ENCODE data around the gene RPTOR.
"Not testable (repeated sequence)": the region's sequence is repeated elsewhere in the genome, so short reads cannot be mapped to it uniquely, and the experiment has no call there.

Gene RPTOR

GRCh38 chr17:80782536-80783427 lies 238.1 kb downstream of the RPTOR start:
- DNase-seq (ENCODE audit: low read depth in 2 of 2): no peak

DNA sequence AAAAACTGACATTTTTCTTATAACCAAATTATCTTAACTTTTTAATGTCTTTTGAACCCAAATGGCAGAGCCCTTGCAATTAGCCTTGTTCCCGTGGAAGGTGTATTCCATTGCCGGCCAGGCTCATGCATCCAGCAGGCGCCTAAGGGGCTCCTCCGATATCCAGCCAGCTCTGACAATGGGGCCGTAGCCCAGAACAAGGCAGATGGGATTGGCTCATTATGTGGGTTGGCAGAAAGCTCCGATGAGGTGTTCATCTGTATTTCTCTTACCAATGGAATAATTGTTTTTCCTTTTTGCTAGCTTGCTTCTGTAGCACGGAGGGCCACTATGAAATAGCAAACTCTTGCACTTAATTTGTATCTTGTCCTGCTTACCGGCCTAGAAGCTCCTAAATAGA lies 238.8 kb downstream of the RPTOR start:
- no peak for DNase-seq (ENCODE audit: low read depth in 2 of 2)

DNA sequence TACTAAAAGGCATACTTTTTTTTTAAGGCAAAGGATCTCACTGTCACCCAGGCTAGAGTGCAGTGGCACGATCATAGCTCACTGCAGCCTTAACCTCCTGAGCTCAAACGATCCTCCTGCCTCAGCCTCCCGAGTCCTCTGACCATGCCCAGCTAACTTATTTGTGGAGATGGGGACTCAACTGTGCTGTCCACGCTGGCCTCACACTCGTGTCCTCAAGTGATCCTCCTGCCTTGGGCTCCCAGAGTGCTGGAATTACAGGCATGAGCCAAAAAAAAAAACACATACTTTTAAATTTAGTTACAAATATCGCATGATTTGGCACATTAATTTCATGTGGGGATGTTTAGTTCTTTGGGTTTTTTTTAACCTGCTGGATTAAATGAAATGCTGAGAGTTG lies 239.3 kb downstream of the RPTOR start:
- DNase-seq (ENCODE audit: low read depth in 2 of 2): no peak

GRCh38 chr17:80785477-80786178 lies 241.0 kb downstream of the RPTOR start:
- no peak for DNase-seq (ENCODE audit: low read depth in 2 of 2)

GRCh38 chr17:80786470-80786869 lies 241.8 kb downstream of the RPTOR start:
- no peak for DNase-seq (ENCODE audit: low read depth in 2 of 2)

DNA sequence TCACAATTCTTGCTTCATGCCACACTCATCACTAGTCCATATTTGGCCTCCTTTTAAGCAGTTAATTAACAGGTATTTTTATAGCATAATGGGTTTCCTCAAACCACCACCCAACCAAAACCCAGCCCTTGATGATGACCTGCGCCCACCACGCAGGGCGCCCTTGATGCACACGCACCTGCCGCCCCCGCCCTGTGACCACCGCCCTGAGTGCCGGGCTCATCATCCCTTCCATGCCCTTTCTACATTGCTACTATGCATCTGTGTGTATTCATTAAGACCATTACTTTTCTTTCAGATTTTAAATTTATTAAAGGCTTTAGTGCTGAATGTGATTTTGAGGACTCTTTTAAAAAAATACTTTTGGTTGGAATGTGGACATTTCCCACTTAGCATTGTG lies 242.2 kb downstream of the RPTOR start:
- DNase-seq (ENCODE audit: low read depth in 2 of 2): no peak

- DNase-seq (ENCODE audit: low read depth in 2 of 2): no peak
Measured at GRCh38 chr17:80787881-80788280, 243.2 kb downstream of the RPTOR start.

DNA sequence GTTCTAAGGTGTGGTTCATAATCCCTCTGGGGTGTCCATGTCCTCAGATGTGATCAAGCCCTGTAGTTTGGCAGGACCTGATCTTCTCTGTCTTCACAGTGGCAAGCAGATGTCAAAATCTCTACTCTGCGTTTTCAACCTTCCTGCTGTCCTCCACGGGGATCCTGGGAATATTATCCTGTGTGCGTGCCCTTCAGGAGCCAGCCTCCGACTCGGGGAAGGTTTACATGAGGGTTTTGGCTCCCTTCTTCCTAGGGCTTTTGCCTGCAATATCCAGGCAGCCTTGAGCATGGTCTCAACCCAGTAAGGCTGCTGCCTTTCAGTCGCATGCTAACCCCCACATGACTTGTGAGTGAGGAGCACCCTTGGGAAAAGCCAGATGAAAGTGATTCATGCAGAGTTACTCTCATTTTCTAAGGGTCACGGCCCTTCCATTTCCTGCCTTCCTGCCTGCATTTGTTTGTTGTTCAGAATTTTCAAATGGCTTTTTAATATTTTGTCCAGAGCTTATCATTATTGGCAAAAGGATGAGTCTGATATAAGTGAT lies 244.8 kb downstream of the RPTOR start:
- DNase-seq (ENCODE audit: low read depth in 2 of 2): peak; percentile 63 to 67

DNA sequence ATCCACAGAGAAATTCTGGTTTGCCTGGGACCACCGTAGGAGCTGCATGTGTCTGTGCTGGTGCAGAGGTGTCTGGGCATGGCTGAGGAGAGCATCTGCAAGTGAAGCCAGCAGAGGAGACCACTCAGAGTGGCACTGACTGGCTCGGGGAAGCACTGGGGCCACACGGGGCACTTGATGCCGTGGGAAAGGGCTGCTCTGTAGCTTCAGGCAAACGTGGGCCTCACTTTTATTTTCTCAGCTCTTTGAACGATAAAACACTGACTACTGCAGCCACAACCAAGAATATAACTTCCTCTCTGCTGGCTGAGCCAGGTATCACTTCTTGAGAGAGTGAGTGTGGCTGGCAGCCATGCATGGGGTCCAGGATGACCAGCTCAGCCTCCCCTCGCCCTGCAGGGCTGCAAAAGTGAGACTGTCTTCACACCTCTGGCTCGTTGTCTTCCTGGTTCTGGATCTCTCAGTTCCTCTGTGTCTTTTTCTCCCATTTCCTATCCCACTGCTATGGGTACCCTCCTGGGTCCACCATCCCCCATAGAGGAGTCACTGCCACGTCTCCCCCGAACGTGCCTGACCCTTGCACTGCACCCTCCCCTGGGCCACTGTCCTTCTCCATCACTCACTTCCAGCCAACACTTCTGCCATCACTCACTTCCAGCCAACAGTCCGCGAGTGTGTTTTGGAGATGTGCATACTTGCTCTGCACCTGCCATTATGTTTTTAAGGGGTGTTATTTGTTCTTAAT lies 245.6 kb downstream of the RPTOR start:
- no peak for DNase-seq (ENCODE audit: low read depth in 2 of 2)

DNA sequence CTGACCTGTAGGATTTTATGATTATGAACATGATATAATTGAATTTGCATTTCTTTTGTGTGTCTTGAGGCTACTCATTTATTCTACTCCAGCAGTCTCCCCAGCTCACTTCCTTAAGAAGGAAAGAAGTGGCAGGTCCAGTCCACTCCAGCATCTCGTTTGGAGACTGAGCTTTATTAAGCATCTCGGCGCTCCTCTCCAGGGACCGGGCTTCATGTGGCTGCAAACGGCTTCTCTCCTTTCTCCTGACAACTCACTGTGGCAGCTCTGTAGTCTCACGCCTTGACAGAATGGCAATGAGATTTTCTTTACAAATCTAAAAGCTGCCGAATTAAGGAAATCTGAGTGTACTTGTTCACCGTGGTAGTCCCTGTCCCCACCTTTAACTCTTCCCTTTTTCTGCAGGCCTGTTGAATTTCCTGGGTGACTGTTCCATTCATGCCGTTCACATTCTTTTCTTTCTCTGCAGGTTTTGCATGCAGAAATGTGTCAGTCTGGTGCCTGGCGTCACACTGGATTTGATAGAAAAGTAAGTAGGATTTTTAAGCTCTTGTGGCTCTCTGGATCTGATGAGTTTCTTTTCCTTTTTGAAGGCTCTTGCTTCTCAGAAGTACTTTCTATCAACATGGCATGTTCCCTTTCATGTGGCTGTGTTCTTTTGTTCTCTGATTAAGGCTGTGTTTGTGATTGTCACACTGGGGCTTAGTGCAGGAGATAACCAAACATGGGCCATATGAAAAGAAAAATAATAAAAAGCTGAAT lies 246.5 kb downstream of the RPTOR start:
- no peak for DNase-seq (ENCODE audit: low read depth in 2 of 2)

- peak; percentile 52 to 64 for DNase-seq (ENCODE audit: low read depth in 2 of 2)
Measured at GRCh38 chr17:80791758-80792284, 247.2 kb downstream of the RPTOR start.

DNA sequence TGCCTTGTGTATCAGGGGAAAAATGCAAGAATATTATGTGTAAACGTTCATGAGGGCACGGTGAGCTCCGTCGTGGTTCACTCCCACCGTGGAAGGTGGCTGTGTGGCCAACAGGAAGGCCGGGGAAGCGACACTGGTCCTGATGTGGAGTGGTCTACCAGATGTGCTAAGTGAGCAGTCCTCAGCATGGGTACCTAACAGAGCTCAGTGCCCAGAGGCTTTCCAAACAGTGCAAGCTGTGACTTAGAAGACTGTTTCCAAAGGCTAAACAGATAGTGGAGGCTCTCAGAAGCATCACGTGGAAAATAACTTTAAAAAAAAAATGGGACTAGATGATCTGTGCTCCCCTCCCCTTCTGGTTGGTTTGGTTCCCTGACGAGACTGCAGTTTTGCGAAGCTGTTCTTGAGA lies 247.7 kb downstream of the RPTOR start:
- DNase-seq (ENCODE audit: low read depth in 2 of 2): no peak

DNA sequence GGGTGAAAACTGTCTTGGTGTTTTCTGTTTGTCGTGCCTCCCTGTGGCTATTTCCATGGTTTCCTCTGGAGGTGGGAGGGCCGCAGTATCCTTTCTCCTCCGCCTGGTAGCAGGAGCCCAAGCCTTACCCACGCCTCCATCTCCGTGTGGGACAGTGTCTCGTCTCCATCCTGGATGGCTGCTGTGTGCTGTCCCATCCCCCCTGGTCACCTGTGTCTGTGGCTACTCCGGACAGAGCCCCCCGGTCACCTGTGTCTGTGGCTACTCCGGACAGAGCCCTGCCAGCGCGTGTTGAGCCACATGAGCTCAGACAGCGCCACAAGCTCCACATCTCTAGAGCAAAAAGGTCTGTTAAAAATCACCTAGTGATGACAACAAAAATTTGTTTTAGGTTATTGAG lies 248.8 kb downstream of the RPTOR start:
- DNase-seq (ENCODE audit: low read depth in 2 of 2): no peak

GRCh38 chr17:80793851-80794267 lies 249.2 kb downstream of the RPTOR start:
- DNase-seq (ENCODE audit: low read depth in 2 of 2): peak in 1 of 2 experiments; percentile 31

- DNase-seq (ENCODE audit: low read depth in 2 of 2): no peak
Measured at GRCh38 chr17:80794281-80795089, 249.8 kb downstream of the RPTOR start.

- DNase-seq (ENCODE audit: low read depth in 2 of 2): no peak
Measured at GRCh38 chr17:80795090-80795580, 250.5 kb downstream of the RPTOR start.

- DNase-seq (ENCODE audit: low read depth in 2 of 2): no peak
Measured at GRCh38 chr17:80795754-80796153, 251.1 kb downstream of the RPTOR start.

GRCh38 chr17:80796430-80796861 lies 251.8 kb downstream of the RPTOR start:
- DNase-seq (ENCODE audit: low read depth in 2 of 2): no peak

DNA sequence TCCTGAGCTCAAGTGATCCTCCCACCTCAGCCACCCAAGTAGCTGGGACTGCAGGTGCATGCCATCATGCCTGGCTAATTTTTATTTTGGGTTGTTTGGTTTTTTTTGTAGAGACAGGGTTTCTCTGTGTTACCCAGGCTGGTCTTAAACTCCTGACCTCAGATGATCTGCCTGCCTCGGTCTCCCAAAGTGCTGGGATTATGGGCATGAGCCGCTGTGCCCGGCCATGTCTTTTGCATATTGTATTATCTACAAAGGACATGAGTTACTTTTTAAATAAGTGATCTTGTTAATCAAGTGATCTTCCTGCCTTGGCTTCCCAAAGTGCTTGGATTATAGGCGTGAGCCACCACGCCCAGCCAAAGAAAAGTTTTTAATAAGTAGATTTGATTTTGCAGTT lies 252.6 kb downstream of the RPTOR start:
- not testable (repeated sequence) for DNase-seq (ENCODE audit: low read depth in 2 of 2)

Measured in fibroblast of skin of left biceps (primary cell).